Hepatocyte (in vitro differentiated cells): ENCODE measurements around the gene GRIK4.

Experiments
- CTCF ChIP-seq: fragments of 200-600 bp; sonication (generic); IDR thresholded peaks from 2 replicates; pipeline ENCODE4 v1.5.1; 2016; ENCODE audit warnings: antibody characterized with exemption, mild to moderate bottlenecking; ENCODE audit not compliant: poor library complexity
- EZH2 ChIP-seq: fragments of 200-600 bp; sonication (generic); IDR thresholded peaks from 2 replicates; pipeline ENCODE4 v1.6.1; 2016; ENCODE audit warnings: antibody characterized with exemption, mild to moderate bottlenecking, borderline replicate concordance
- EZH2phosphoT487 ChIP-seq: fragments of 200-600 bp; sonication (generic); IDR thresholded peaks from one replicate; pipeline ENCODE4 v1.6.1; 2018; ENCODE audit warnings: antibody characterized with exemption, mild to moderate bottlenecking, low read depth, moderate library complexity; ENCODE audit not compliant: unreplicated experiment, severe bottlenecking

GRCh38 chr11:120467627-120468026 lies 43.9 kb upstream of the GRIK4 start:
- TF ChIP-seq CTCF (no peak), EZH2phosphoT487 (no peak), EZH2 (no peak)
